HK-2 (cell line): Measurements from ENCODE around the gene PATL2.
A peak's percentile ranks its signal among the peaks of the same experiment; 100 is the strongest.
"Not testable (repeated sequence)": the region's sequence is repeated elsewhere in the genome, so short reads cannot be mapped to it uniquely, and the experiment has no call there.

ENCODE experiments used
- DNase-seq: peaks from one replicate; pipeline ENCODE4 v3.0.0-alpha.2; 2018; ENCODE audit not compliant: unreplicated experiment

The PATL2 gene

DNA sequence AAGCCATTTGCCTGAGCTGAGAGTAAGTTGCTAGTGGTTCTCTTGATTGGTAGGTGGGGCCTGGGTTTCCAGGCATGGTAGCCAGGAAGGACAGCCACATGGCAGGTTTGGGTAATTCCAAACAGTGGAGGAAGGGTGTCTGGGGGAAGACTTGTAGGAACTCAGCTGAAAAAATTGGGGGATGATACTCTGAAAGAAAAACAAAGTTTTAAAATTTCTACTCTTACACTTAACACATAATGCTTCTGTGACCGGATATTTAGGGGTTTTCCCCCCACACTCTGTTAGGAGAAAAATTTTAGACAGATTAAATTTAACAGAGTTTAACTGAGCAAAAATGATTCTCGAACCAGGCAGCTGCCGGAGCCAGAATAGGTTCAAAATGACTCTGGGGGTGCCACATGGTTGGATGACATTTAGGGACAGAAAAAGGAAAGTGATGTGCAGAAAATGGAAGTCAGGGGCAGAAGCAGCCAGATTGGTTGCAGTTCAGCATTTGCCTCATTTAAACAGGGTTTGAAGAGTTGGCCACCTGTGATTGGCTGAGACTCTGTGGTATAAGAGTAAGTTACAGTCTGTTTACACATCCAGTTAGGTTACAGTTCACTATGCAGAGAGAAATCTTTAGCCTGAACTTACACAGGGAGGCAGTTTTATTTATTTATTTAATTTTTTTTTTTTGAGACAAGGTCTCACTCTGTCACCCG, 8.3 kb upstream of the PATL2 start:
- DNase-seq, result no peak

GRCh38 chr15:44718927-44719292, 7.8 kb upstream of the PATL2 start:
- DNase-seq, result no peak

GRCh38 chr15:44718180-44718926, 7.2 kb upstream of the PATL2 start:
- no peak for DNase-seq

- DNase-seq, result no peak
Measured at GRCh38 chr15:44716983-44717602, 6.0 kb upstream of the PATL2 start.

GRCh38 chr15:44715797-44716334, 4.7 kb upstream of the PATL2 start:
- no peak for DNase-seq

- no peak for DNase-seq
Measured at GRCh38 chr15:44715142-44715796, 4.1 kb upstream of the PATL2 start.

DNA sequence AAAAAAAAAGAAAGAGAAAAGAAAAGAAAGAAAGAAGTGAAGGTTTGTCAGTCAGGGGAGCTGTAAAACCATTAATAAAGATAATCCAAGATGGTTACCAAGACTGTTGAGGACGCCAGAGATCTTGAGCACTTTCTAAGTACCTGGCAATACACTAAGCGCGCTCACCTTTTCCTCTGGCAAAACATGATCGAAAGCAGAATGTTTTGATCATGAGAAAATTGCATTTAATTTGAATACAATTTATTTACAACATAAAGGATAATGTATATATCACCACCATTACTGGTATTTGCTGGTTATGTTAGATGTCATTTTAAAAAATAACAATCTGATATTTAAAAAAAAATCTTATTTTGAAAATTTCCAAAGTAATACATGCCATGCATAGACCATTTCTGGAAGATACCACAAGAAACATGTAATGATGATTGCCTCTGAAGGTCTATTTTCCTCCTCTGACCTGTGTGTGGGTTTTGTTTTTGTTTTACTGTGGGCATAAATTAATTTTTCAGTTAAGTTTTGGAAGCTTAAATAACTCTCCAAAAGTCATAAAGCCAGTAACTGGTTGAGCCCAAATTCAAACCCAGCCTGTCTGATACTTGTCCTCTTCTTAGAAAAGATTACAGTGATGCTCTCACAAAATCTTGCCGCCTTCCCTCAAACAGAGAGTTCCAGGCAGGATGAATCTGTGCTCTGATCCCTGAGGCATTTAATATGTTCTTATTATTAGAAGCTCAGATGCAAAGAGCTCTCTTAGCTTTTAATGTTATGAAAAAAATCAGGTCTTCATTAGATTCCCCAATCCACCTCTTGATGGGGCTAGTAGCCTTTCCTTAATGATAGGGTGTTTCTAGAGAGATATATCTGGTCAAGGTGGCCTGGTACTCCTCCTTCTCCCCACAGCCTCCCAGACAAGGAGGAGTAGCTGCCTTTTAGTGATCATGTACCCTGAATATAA, 2.2 kb upstream of the PATL2 start:
- DNase-seq, result no peak

DNA sequence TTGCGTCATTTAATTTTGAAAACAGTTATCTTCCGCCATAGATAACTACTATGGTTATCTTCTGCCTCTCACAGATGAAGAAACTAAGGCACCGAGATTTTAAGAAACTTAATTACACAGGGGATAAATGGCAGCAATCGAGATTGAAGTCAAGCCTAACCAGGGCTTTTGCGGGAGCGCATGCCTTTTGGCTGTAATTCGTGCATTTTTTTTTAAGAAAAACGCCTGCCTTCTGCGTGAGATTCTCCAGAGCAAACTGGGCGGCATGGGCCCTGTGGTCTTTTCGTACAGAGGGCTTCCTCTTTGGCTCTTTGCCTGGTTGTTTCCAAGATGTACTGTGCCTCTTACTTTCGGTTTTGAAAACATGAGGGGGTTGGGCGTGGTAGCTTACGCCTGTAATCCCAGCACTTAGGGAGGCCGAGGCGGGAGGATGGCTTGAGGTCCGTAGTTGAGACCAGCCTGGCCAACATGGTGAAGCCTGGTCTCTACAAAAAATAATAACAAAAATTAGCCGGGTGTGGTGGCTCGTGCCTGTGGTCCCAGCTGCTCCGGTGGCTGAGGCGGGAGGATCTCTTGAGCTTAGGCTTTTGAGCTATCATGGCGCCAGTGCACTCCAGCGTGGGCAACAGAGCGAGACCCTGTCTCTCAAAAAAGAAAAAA, 1.4 kb upstream of the PATL2 start:
- DNase-seq, result peak; percentile 38

GRCh38 chr15:44711743-44712345, 721 bp upstream of the PATL2 start:
- no peak for DNase-seq

GRCh38 chr15:44710236-44711095, 657 bp downstream of the PATL2 start:
- no peak for DNase-seq

DNA sequence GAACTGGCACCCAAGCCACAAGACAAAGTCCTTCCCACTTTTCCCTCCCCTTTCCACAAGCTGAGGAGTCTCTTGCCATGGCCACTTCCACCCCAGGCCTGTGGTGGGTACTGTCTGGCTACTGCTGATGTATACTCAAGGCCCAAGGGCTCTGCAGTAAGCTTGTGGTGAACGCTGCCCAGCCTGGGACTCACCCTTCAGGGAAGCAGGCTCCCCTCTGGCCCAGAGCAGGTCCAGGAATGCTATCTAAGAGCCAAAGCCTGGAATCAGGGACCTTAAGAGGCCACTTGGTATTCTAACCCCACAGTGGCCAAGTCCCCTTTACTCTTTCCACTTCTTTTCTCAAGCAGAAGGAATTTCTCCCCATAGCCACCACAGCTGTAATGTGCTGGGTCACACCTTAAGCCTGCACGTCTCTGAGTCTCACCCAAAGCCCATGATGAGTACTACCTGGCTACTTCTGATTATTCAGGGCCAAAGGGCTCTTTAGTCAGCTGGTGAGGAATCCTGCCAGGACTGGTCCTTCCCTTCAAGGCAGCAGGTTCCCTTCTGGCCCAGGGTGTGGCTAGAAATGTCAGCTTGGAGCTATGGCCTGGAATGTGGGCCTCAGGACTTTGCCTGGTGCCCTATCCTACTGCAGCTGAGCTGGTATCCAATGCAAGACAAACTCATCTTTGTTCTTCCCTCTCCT, 4.0 kb downstream of the PATL2 start:
- DNase-seq, result no peak

- no peak for DNase-seq
Measured at GRCh38 chr15:44706401-44706800, 4.7 kb downstream of the PATL2 start.

DNA sequence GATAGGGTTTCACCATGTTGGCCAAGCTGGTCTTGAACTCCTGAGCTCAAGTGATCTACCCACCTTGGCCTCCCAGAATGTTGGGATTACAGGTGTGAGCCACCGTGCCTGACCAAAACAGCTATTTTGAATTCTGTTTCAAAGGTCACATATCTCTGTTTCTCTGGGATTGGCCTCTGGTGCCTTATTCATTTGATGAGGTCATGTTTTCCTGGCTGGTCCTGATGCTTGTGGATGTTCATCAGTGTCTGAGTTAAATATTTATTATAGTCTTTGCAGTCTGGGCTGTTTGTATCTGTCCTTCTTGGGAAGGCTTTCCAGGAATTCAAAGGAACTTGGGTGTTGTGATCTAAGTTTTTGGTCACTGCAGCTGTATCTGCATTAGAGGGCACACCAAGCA, 5.1 kb downstream of the PATL2 start:
- DNase-seq, result no peak

GRCh38 chr15:44700676-44701075, 10.4 kb downstream of the PATL2 start:
- not testable (repeated sequence) for DNase-seq

DNA sequence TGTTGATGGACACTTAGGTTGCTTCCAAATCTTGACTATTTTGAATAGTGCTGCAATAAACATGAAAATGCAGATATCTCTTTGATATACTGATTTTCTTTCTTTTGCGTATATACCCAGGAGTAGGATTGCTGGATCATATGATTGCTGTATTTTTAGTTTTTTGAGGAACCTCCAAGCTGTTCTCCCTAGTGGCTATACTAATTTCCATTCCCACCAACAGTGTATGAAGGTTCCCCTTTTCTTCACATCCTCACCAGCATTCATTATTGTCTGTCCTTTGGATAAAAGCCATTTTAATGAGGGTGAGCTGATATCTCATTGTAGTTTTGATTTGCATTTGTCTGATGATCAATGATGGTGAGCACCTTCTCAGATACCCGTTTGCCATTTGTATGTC, 12.5 kb downstream of the PATL2 start:
- no peak for DNase-seq

- DNase-seq, result no peak
Measured at GRCh38 chr15:44697014-44697413, 14.1 kb downstream of the PATL2 start.

DNA sequence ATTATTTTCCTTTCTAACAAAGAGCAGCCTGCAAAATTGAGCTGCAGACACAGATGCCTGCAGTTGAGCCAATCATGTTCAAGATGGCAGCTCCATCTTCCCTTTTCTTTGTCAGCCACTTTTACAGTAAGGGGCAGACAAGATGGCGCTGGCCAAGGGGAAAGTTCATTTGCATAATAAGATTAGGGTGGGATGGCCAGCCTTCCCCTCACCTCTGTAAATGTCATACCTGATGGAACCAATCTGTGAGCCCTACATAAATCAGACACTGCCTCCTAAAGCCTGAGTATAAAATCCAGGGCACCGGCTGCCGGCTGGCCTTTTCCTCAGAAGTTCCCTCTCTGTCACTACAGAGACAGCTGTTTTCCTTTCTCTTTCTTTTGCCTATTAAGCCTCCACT, 15.8 kb downstream of the PATL2 start:
- DNase-seq, result no peak

GRCh38 chr15:44694416-44694815, 16.7 kb downstream of the PATL2 start:
- no peak for DNase-seq

DNA sequence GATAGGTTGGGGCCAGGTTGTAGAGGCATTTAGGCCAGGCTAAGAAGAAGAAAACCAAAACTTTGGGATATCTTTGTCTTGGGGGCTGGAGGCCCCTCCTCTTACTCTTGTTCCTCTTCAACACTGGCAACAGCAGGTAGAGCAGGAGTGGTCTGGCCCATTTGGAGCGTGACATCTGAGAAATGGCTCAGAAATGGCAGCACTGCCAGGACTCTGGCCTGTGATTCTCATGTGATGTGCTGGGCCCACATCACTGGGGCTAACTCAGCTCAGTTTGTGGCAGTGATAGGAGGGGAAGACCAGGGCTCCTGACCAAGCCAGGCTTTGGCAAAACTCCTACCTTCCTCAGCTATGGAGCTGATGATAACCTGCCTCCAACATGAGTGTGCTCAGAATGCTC, 18.5 kb downstream of the PATL2 start:
- no peak for DNase-seq
